T-helper 1 cell treated with Interleukin-12 subunit alpha and Interleukin-12 subunit beta and Interleukin-4 antibody, amounts not matched to agents 30 ng/mL and 1 ng/mL, for 36 hours (primary cell): ENCODE results near the gene BUD13. TPM values are rescaled to one million over a fixed set of nuclear protein-coding genes. Genes with fewer than 3 reads are reported as not detected.
"Not testable (repeated sequence)": the region's sequence is repeated elsewhere in the genome, so short reads cannot be mapped to it uniquely, and the experiment has no call there.

Experiments
- intact Hi-C: fragments of 100-400 bp; cut with micrococcal nuclease; formaldehyde crosslinking; loops from one replicate; pipeline ENCODE4 v1.15.1; 2024
- total RNA-seq: library from RNA; stranded (reverse); gene quantifications from 2 replicates; pipeline ENCODE4 v1.2.3, GENCODE V29; 2022

The BUD13 gene
- total RNA-seq, 1 donor from 2014 or later, result 26.4 TPM

GRCh38 chr11:116771935-116772334, 852 bp downstream of the BUD13 start:
- intact Hi-C loops, result loop anchor here (2.0 to 5.0 kb wide), 2 partner anchors 39 to 555 kb away; partner anchors contain the start of gene CEP164

- intact Hi-C loops, result no loop called here
Measured at GRCh38 chr11:116762132-116762531, 10.7 kb downstream of the BUD13 start.

- intact Hi-C loops, result not testable (repeated sequence)
Measured at GRCh38 chr11:116756044-116756443, 16.7 kb downstream of the BUD13 start.

- intact Hi-C loops, result no loop called here
Measured at GRCh38 chr11:116750070-116750718, 22.6 kb downstream of the BUD13 start.

GRCh38 chr11:116742104-116742503, 30.7 kb downstream of the BUD13 start:
- intact Hi-C loops, result loop anchor here (1.0 kb wide), 1 partner anchor 10 kb away; no protein-coding TSS in a partner anchor

GRCh38 chr11:116740741-116741140, 32.0 kb downstream of the BUD13 start:
- intact Hi-C loops, result no loop called here

- intact Hi-C loops, result no loop called here
Measured at GRCh38 chr11:116738975-116739374, 33.8 kb downstream of the BUD13 start.

- intact Hi-C loops, result no loop called here
Measured at GRCh38 chr11:116736763-116737162, 36.0 kb downstream of the BUD13 start.

GRCh38 chr11:116733969-116734508, 38.7 kb downstream of the BUD13 start:
- intact Hi-C loops, result loop anchor here (2.0 kb wide), 1 partner anchor 39 kb away; the partner anchor contains the start of gene BUD13

- intact Hi-C loops, result loop anchor here (2.0 kb wide), 1 partner anchor 40 kb away; the partner anchor contains the start of gene BUD13
Measured at GRCh38 chr11:116733043-116733755, 39.6 kb downstream of the BUD13 start.

- intact Hi-C loops, result loop anchor here (1.0 to 2.0 kb wide), 5 partner anchors 10 to 494 kb away; partner anchors contain the start of gene BUD13
Measured at GRCh38 chr11:116732271-116733042, 40.3 kb downstream of the BUD13 start.

- intact Hi-C loops, result loop anchor here (1.0 to 2.0 kb wide), 5 partner anchors 10 to 494 kb away; partner anchors contain the start of gene BUD13
Measured at GRCh38 chr11:116731821-116732220, 41.0 kb downstream of the BUD13 start.

- intact Hi-C loops, result no loop called here
Measured at GRCh38 chr11:116731097-116731761, 41.6 kb downstream of the BUD13 start.

- intact Hi-C loops, result no loop called here
Measured at GRCh38 chr11:116730601-116731000, 42.2 kb downstream of the BUD13 start.

GRCh38 chr11:116730241-116730561, 42.6 kb downstream of the BUD13 start:
- intact Hi-C loops, result no loop called here

- intact Hi-C loops, result no loop called here
Measured at GRCh38 chr11:116729501-116730240, 43.1 kb downstream of the BUD13 start.

GRCh38 chr11:116727990-116728389, 44.8 kb downstream of the BUD13 start:
- intact Hi-C loops, result no loop called here

GRCh38 chr11:116725434-116726221, 47.2 kb downstream of the BUD13 start:
- intact Hi-C loops, result no loop called here

GRCh38 chr11:116724813-116725212, 48.0 kb downstream of the BUD13 start:
- intact Hi-C loops, result no loop called here
